22Rv1 (cell line): Measurements from ENCODE around the gene SMYD3.

ENCODE experiments used
- CTCF ChIP-seq: fragments of 450-650 bp; IDR thresholded peaks from 2 replicates; pipeline ENCODE4 v1.5.1; 2017; ENCODE audit warnings: mild to moderate bottlenecking
- ZFX ChIP-seq: fragments of 450-650 bp; IDR thresholded peaks from 2 replicates; pipeline ENCODE4 v1.6.1; 2017; ENCODE audit warnings: antibody characterized with exemption, borderline replicate concordance

- TF ChIP-seq CTCF (no peak), ZFX (no peak)
Observed at GRCh38 chr1:245827301-245827700, 679.8 kb downstream of the SMYD3 start.
